ENCODE data around the gene TRIM5.

GRCh38 chr11:5689551-5689983 lies 4.7 kb upstream of the TRIM5 start, which contains the start of gene TRIM22:
- TF ChIP-seq CTCF (IDR thresholded peaks at IDR 0.05) (no peak), POLR2A (IDR thresholded peaks at IDR 0.05) (no peak)
